ENCODE measurements around the gene DEK. TPM values are rescaled to one million over a fixed set of nuclear protein-coding genes. Genes with fewer than 3 reads are reported as not detected.

The DEK gene
- total RNA-seq, 1 experiment from 2014 or later, result 234 TPM

GRCh38 chr6:18284261-18284660 is 19.9 kb upstream of the DEK start:
- Histone ChIP-seq H3K27me3 (replicated peaks; ENCODE audit: insufficient read depth, low read depth, low read length, poor library complexity) (peaks cover 7% of the 10 kb centered on the region), H3K4me3 (ENCODE audit: low read depth, low read length, poor library complexity, severe bottlenecking) (no peak overlapping the region), H3K27ac (ENCODE audit: low read depth, low read length, poor library complexity, severe bottlenecking) (no peak overlapping the region), H3K9me3 (ENCODE audit: low read depth, low read length, poor library complexity, severe bottlenecking) (no peaks in the 10 kb centered on the region), H3K36me3 (ENCODE audit: insufficient read depth, low read length, poor library complexity, severe bottlenecking) (no peaks in the 10 kb centered on the region), H3K4me1 (ENCODE audit: insufficient read depth, low read length, poor library complexity, severe bottlenecking) (no peaks in the 10 kb centered on the region)
- no TSS peak for BruUV-seq (replicated peaks)
- ChIA-PET CTCF (no interaction called here), POLR2A (ENCODE audit: low non-redundant PET) (no interaction called here)
- TF ChIP-seq, protein P1, sequence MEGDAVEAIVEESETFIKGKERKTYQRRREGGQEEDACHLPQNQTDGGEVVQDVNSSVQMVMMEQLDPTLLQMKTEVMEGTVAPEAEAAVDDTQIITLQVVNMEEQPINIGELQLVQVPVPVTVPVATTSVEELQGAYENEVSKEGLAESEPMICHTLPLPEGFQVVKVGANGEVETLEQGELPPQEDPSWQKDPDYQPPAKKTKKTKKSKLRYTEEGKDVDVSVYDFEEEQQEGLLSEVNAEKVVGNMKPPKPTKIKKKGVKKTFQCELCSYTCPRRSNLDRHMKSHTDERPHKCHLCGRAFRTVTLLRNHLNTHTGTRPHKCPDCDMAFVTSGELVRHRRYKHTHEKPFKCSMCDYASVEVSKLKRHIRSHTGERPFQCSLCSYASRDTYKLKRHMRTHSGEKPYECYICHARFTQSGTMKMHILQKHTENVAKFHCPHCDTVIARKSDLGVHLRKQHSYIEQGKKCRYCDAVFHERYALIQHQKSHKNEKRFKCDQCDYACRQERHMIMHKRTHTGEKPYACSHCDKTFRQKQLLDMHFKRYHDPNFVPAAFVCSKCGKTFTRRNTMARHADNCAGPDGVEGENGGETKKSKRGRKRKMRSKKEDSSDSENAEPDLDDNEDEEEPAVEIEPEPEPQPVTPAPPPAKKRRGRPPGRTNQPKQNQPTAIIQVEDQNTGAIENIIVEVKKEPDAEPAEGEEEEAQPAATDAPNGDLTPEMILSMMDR (conservative IDR thresholded peaks at IDR 0.05; ENCODE audit: low read depth, low read length), result no peak
- no peak for TF ChIP-seq EZH2 (IDR thresholded peaks at IDR 0.05; ENCODE audit: borderline replicate concordance, low read depth, low read length, poor library complexity, severe bottlenecking)
- intact Hi-C loops (cut with micrococcal nuclease; ENCODE audit: unreplicated experiment), result no loop called here
- DNase-seq (ENCODE audit: low spot score), result no peak

DNA sequence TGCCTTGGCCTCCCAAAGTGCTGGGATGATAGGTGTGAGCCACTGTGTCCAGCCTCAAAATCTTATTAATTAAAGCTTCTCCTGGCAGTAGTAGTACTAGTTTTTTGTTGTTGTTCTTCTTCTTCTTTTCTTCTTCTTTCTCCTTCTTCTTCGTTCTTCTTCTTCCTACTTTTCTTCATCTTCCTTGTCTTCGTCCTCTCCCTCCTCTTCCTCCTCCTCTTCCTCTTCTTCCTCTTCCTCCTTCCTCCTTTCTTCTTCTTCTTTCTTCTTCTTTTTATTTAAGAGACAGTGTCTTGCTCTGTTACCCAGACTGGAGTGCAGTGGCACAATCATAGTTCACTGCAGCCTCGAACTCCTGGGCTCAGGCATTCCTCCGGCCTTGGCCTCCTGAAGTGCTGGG is 17.2 kb upstream of the DEK start:
- H3K27ac ChIP-seq (ENCODE audit: low read depth, low read length, poor library complexity, severe bottlenecking), result no peak overlapping the region
- POLR2A ChIA-PET (ENCODE audit: low non-redundant PET), result interaction anchor here (0.6 kb wide), 1 partner anchor 823 kb away, joined by 3 read pairs; no protein-coding TSS in a partner anchor
- DNase-seq (ENCODE audit: low spot score), result no peak
- H3K27me3 ChIP-seq (replicated peaks; ENCODE audit: insufficient read depth, low read depth, low read length, poor library complexity), result peaks cover 17% of the 10 kb centered on the region
- no peaks in the 10 kb centered on the region for H3K36me3 ChIP-seq (ENCODE audit: insufficient read depth, low read length, poor library complexity, severe bottlenecking)
- intact Hi-C loops (cut with micrococcal nuclease; ENCODE audit: unreplicated experiment), result no loop called here
- BruUV-seq (replicated peaks), result no TSS peak
- CTCF ChIA-PET, result no interaction called here
- no peak for TF ChIP-seq EZH2 (IDR thresholded peaks at IDR 0.05; ENCODE audit: borderline replicate concordance, low read depth, low read length, poor library complexity, severe bottlenecking)
- TF ChIP-seq, protein P1 (conservative IDR thresholded peaks at IDR 0.05; ENCODE audit: low read depth, low read length), result no peak
- no peaks in the 10 kb centered on the region for H3K4me1 ChIP-seq (ENCODE audit: insufficient read depth, low read length, poor library complexity, severe bottlenecking)
- no peaks in the 10 kb centered on the region for H3K9me3 ChIP-seq (ENCODE audit: low read depth, low read length, poor library complexity, severe bottlenecking)
- H3K4me3 ChIP-seq (ENCODE audit: low read depth, low read length, poor library complexity, severe bottlenecking), result no peak overlapping the region

DNA sequence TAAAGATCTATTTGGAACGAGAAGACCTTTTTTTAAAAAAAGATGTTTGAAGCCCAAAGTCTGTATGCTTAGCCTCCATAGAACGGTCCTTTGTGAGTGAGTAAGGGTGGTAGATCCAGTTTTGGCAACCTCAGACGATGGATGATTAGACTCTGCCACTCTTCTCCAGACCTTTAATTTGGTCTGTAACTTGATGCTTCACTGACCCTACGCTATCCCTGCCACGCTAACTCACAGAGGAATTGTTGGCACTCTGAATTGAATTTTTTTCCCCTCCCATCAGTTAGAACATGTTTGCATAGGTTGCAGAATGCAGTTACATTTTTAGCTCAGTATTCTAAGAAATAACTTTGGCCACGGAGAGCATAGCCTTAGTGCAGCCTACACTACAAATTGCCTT is 15.8 kb upstream of the DEK start:
- Histone ChIP-seq H3K4me3 (ENCODE audit: low read depth, low read length, poor library complexity, severe bottlenecking) (no peak overlapping the region), H3K4me1 (ENCODE audit: insufficient read depth, low read length, poor library complexity, severe bottlenecking) (no peaks in the 10 kb centered on the region), H3K27ac (ENCODE audit: low read depth, low read length, poor library complexity, severe bottlenecking) (no peak overlapping the region), H3K27me3 (replicated peaks; ENCODE audit: insufficient read depth, low read depth, low read length, poor library complexity) (peaks cover 19% of the 10 kb centered on the region), H3K36me3 (ENCODE audit: insufficient read depth, low read length, poor library complexity, severe bottlenecking) (no peaks in the 10 kb centered on the region), H3K9me3 (ENCODE audit: low read depth, low read length, poor library complexity, severe bottlenecking) (no peaks in the 10 kb centered on the region)
- no peak for DNase-seq (ENCODE audit: low spot score)
- ChIA-PET CTCF (no interaction called here), POLR2A (ENCODE audit: low non-redundant PET) (interaction anchor here (0.7 kb wide), 1 partner anchor 182 kb away, joined by 3 read pairs; no protein-coding TSS in a partner anchor)
- intact Hi-C loops (cut with micrococcal nuclease; ENCODE audit: unreplicated experiment), result no loop called here
- no peak for TF ChIP-seq EZH2 (IDR thresholded peaks at IDR 0.05; ENCODE audit: borderline replicate concordance, low read depth, low read length, poor library complexity, severe bottlenecking)
- TF ChIP-seq, protein P1 (conservative IDR thresholded peaks at IDR 0.05; ENCODE audit: low read depth, low read length), result no peak
- no TSS peak for BruUV-seq (replicated peaks)

All from A673 (cell line).